Transverse colon (tissue), 3 donors: ENCODE measurements around the gene RUVBL2.
"Not testable (repeated sequence)": the region's sequence is repeated elsewhere in the genome, so short reads cannot be mapped to it uniquely, and the experiment has no call there.

Experiments used
- EP300 ChIP-seq: sonication (generic); formaldehyde crosslinking; IDR thresholded peaks from one replicate; pipeline ENCODE4 v1.6.1; 2017; ENCODE audit warnings: antibody characterized with exemption, low read depth
- POLR2A ChIP-seq: fragments of 450-650 bp; IDR thresholded peaks from one replicate; pipeline ENCODE4 v1.6.1; 2016; ENCODE audit warnings: antibody characterized with exemption, mild to moderate bottlenecking, moderate library complexity
- TF ChIP-seq, protein P1 (sequence below), 5 experiments: fragments of 200-600 bp in 3 of 5; fragments of 450-650 bp in 2 of 5; sonication (generic) in 3 of 5; IDR thresholded peaks; 1 replicate in 2 of 5; 2 replicates in 3 of 5; pipeline ENCODE4 v1.5.1; 2016 to 2017; ENCODE audit warnings: antibody characterized with exemption in 5 of 5, inconsistent platforms in 3 of 5, mild to moderate bottlenecking in 2 of 5, moderate library complexity in 1 of 5

GRCh38 chr19:49018388-49019241, 24.9 kb downstream of the RUVBL2 start:
- not testable (repeated sequence) for TF ChIP-seq POLR2A, EP300
- TF ChIP-seq, protein P1, sequence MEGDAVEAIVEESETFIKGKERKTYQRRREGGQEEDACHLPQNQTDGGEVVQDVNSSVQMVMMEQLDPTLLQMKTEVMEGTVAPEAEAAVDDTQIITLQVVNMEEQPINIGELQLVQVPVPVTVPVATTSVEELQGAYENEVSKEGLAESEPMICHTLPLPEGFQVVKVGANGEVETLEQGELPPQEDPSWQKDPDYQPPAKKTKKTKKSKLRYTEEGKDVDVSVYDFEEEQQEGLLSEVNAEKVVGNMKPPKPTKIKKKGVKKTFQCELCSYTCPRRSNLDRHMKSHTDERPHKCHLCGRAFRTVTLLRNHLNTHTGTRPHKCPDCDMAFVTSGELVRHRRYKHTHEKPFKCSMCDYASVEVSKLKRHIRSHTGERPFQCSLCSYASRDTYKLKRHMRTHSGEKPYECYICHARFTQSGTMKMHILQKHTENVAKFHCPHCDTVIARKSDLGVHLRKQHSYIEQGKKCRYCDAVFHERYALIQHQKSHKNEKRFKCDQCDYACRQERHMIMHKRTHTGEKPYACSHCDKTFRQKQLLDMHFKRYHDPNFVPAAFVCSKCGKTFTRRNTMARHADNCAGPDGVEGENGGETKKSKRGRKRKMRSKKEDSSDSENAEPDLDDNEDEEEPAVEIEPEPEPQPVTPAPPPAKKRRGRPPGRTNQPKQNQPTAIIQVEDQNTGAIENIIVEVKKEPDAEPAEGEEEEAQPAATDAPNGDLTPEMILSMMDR (IDR thresholded peaks at IDR 0.05), result not testable (repeated sequence)
